Activated naive CD8-positive, alpha-beta T cell treated with anti-CD3 and anti-CD28 coated beads, Interleukin-2, amount 50 U/mL, for 16 hours (primary cell): ENCODE measurements around the gene TRAM2.

Experiments used
- DNase-seq: peaks from one replicate; pipeline ENCODE4 v3.0.0-alpha.2; 2020; ENCODE audit warnings: low read depth, low spot score

TRAM2 gene

DNA sequence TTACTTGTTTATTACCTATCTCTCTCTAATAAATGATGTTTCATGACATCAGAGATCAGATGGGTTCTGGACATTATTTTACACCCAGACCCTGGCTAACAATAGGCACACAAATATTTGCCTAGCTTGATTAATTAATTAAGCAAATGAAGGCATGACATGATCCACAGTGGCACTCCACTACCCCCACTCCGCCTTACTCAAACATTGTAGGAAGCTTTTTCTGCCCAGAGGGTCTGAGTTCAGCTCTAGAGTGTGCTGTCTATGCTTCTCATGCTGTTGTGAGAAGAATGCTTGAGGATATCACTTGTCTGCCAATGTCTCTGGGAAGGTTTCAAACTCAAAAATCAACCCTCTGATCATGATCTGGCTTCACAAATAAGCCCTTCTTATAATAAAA is 45.0 kb downstream of the TRAM2 start:
- DNase-seq, result no peak

DNA sequence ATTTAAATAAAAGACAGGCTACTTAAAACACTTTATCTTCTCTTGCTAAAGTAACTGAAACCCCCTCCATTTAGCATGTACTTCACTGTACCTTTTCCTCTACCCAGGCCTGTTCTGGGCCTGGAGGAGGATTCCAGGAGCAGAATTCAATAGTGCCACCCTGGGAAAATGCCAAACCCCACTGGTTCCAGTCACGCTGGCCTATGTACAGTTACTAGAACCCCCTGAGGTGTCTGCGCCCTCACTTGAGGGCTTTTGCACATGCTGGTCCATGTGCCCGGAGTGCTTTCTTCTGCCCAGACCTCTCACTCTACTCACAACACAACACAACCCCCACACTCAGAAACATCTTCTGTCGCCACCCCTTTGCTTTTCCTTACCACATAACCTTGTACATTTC is 45.5 kb downstream of the TRAM2 start:
- no peak for DNase-seq

DNA sequence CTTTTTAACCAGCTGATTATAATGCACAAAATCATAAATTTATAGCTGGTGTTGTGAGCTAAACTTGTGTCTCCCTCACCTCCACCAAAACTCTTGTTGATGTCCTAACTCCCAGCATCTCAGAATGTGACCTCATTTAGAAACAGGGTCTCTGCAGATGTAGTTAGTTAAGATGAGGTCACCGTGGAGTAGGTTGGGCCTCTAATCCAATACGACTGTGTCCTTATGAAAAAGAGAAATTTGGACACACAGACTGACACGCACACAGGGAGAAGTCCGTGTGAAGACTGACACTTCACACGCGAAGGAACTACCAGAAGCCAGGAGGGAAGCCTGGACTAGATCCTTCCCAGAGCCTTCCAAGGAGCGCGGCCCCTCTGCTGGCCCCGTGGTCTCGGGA is 46.5 kb downstream of the TRAM2 start:
- no peak for DNase-seq

DNA sequence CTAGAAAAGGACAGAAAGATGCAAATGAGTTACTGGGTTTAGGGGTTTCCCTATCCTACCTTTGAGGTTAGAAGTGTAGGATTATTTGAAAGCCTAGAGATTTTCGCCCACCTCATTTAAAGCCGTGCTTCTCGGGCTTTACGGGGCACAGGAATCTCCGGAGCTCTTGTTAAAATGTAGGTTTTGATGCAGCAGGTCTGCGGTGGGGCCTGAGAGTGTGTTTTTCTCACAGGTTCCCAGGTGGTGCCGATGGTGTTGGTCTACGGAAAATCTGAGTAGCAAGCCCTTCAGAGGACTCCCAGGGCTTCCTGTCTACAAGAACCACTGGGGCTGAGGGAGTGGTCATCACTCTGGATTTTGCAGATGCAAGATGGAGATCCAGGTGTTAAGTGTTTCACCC is 47.5 kb downstream of the TRAM2 start:
- no peak for DNase-seq

DNA sequence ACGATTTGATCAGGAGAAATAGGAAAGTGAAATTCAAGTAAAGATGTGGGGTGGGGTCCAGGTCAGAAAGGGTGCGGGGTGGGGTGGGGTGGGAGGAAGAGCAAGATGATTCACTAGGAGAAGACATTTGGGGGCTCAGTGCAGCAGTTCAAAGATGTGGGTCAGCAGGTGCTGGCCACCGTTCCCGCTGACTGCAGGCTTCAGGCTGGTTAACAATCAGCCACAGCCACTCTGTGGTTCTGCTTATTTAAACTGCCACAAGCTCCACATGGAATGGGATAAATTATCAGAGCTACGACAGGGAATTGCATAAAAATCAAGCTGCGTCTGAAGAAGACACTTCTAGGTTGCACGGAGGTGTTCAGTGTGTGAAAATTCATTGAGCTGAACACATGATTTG is 49.4 kb downstream of the TRAM2 start:
- DNase-seq, result no peak

DNA sequence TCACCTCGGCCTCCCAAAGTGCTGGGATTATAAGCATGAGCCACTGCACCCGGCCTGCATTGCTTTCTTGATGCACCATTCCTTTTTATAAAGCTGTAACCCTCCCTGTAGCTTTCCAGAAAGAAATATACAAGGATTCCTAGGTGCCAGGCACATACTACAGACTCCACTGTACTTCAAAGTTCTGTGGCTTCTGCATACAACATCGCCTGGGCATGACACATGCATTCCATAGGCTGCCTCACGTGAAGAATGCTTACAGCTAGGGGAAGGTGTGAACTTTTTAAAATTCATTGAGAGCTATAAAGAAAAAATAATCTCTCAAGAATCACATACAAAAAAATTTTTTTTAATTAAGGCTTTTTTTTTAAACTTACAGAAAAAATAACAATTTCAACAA is 50.2 kb downstream of the TRAM2 start:
- DNase-seq, result no peak

DNA sequence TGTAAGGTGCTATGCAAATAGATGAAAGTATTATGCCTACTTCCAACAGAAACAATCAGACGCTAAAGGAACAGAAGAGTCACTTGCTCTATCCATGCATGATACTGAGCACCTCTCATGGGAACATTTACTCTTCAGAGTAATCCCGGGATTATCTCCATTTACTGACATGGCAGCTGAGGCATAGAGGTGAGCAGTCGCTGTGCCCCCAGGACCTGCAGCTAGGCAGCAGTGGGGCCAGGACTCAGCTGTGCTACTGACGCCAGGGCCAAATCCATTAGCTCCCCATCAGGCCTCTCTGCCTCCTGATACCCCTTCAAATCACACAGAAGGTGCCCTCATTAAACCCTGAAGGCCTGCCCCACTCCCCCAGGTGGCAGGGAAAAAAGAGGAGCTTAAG is 51.9 kb downstream of the TRAM2 start:
- no peak for DNase-seq

DNA sequence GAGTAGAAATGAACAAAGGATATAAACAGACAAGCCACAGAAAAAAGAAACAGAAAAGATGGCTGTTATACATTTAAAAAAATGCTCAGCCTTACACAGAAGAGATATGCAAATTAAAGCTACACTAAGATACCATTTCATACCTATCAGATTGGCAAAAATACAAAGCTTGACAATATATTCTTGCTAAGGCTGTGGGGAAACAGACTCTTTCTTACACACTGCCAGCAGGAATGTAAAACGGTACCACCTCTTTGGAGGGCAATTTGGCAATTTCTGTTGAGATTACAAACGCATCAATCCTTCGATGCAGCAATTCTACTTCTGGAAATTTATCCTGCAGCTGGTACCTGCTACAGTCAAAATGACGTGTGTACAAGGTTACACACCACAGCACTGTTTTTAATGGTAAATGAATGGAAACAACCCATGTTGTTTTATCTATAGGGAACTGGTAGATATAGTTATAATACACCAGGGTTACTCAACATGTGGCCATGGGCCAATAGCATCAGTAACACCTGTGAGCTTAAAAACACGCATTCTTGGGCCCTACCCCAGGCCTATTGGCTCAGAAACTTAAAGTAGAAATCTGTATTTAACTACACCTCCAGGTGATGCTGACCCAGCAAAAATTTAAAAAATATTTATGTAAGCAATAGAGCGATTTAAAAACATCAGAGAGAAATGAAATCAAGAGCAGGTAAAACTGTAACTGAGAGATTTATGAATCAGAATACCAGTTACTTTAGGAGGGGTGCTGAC is 53.3 kb downstream of the TRAM2 start:
- no peak for DNase-seq

DNA sequence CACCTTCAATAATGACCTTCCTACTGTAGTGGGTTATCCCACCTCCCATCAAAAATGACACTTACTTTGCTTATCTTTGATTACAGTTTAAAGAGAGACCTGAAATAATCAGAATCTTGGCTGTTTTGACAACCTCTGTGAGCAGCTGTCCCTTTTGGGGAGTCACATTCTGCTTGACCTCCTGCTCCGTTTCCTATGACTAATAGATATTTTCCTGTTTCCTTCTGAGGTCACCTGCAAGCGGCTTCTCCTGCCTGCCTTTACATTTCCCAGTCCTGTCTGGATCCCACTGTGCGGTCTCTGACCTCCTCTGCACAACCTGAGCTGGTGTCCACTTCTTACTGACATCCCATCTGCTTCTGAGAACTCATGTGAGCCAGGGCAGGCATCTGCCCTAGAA is 54.2 kb downstream of the TRAM2 start:
- no peak for DNase-seq

DNA sequence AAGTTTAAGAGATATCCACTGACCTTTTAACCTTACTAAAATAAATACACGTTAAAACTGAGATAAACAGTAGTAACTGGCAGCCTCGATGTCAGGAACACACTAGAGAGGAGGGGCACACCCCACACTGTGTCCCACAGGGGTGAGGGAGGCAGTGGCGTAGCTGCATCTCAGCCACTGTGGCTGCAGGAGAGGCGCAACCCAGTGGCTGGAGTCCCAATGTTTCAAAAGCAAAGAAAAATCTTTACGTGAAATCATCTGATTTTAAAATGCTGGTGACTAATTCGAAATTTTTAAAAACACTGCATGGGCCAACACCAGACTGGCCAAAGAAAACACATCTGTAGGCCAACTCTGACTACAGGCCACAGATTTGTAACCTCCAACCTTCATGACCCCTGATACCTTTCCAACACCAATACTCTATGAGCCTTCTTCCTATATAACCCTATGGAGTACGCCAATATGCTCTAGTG is 54.7 kb downstream of the TRAM2 start:
- no peak for DNase-seq

DNA sequence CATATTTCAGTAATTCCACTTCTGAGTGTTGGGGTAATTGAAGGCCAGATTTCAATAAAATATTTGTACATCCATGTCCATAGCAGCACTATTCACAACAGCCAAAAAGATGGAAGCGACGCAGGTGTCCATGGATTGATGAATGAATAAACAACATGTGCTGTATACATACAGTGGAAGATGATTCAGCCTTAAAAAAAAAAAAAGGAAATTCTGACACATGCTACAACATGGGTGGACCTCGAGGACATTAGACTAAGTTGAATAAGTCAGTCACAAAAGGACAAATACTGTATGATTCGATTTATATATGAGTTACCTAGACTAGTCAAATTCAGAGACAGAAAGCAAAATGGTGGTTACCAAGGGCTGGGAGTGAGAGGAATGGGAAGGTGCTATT is 57.2 kb downstream of the TRAM2 start:
- DNase-seq, result no peak

DNA sequence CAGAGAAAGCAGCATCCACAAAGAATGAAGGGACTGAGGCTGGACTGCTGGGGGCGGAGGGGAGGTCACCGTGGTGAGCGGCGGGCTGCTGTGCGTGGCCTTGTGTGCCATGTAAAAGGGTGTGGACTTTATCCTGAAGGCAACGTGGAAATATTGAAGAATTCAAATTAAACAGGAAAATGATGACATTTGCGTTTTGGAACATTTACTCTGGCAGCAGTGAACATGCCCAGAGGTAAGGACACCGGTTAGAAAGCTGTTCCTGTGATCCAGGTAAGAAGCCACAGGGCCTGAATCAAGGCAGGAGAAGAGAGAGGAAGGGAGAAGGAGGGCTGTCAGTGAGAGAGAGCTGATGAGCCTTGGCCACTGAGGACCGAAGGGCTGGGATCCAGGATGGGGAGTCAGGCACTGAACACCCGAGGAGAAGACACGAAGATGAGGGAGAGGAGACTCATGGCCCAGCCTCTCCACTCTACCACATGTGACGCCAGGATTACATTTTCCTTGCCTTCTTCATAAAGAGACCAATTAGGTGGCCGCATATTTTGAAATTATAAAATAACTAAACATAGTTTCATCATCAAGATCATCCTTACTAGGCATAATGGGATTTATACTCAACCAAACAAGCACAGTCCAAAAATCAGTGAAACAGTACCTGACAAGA is 58.4 kb downstream of the TRAM2 start:
- DNase-seq, result no peak

DNA sequence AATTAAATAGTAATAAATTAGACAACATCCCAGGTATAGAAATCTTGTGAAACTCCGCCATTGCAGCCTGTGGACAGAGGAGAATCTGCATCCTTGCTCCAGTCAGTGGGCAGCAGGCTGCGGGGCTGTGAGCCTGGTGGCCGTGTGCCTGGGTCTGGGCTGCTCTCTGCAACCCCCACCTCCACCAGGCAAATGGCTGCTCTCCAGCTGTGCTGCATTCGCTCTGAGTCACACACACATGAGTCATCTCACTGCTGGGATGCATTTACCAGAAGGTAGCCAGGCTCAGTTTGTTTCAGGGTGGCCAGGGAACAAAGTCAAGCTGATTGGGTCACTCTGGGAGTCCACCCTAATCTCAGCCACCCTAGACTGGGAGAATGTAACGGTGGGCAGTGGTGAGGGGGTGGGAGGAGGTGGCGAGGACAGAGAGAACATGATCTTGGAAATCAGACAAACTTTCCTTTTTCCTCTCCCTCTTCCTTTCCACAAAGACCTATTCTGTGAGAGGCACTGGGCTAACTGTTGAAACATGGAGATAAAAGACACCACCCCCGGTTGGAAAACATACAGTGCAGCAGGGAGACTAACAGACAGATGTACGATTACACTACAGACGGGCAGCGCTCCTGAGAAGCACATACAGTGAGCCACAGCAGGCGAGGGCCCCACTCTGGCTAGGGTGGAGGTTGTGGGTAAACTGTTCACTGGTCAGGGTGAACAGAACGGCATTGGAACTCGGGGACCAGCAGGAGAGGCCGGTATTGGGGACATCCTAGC is 59.2 kb downstream of the TRAM2 start:
- no peak for DNase-seq

DNA sequence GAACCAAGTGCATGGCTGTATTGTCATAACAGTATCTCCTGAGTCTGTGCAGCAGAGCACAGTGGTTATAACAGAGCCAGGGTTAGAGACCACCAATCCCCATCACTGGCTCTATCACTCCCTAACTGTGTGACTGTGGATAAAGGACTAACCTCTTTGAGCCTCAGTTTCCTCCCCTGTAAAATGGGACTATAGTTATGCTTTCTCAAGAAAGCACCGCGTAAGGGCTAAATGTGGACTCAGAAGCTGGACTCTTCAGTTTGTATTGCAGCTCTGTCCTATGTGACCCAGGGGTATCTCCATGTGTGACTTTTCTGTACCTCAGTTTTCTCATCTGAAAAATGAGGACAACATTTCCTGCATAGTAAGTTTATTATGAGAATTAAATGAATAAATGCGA is 59.9 kb downstream of the TRAM2 start:
- no peak for DNase-seq

DNA sequence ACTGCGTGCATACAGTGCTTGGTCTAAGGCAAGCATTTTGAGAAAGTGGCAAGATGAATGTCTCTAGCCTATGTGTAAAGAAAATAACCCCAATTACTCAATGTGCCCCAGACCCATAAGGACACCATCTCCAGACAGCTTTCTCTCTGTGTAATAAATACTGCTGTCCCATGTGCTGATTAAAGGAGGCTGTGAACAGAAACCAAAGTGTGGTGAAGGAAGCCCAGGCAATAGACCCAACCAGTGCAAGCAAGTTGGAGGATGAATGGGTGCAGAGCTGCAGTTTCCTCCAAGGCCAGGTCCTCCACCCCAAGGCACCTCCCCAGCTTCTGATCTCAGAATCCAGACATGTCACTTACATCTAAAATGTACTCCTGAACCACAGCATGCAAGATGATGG is 60.6 kb downstream of the TRAM2 start:
- no peak for DNase-seq

DNA sequence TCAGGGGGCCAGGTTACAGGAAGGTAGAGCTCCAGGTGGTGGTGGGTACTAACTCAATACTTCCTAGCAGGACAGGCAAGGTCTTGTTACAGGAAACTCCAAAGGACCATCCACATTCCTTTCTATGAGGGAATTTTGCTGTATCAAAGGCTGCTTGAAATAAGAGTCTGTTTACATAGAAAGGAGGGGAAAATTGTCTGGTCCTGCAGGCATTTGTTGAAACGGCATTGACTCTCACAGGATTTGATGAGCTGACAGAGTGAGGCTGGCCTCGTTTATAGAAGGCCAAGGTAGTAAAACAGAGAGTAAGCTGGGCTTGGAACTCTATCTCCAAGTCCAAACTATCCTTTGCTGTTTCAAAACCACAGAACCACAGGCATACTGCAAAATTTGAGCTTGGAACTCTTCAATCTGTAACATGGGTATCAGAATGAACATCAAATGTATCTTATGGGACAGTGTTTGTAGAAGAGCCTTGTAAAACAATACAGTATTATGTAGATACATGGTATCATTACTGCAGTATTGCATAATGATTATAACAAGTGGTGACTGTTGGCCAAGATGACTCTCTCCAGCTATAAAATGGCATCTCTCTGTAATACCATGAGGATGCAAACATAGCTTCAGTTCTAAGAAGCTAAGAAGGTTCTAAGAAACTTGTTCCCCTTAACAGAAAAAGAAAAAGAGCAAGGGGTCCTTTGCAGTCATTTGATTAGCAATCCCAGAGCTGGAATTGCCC is 61.5 kb downstream of the TRAM2 start:
- no peak for DNase-seq

DNA sequence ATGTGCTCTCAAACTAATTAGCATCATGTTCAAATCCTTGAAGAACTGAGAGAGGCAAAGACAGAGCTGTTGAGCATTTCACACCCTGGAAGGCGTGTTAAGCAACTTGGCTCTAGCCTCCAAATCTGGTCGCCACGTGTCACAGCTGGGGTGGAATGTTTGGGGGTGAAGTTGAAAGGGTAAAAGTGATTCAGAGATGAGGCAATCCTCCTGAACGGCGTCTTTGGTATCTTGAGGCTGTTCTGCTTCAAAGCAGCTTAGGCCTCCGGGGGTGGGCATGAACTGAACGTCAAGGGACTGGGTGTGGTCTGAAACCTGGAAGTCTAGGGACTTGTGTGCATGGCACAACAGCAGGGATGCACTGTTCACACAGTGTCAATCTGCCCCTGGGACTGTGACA is 62.3 kb downstream of the TRAM2 start:
- DNase-seq, result no peak

DNA sequence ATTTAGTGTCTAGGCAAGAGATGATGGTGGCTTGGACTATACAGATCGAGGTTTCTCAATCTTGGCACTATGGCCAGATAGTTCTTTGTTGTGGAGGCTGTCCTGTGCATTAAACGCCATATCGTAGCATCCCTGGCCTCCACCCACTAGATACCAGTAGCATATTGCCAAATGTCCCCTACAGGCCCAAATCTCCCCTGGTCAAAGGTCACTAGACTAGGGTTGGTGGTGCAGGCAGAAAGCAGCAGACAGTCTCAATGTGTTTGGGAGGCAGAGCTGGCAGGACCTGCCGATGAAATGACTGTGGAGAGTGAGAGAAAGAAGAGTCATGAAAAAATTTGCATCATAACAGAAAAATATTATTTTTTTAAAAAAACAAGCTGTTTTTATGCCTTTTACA is 63.0 kb downstream of the TRAM2 start:
- DNase-seq, result no peak

DNA sequence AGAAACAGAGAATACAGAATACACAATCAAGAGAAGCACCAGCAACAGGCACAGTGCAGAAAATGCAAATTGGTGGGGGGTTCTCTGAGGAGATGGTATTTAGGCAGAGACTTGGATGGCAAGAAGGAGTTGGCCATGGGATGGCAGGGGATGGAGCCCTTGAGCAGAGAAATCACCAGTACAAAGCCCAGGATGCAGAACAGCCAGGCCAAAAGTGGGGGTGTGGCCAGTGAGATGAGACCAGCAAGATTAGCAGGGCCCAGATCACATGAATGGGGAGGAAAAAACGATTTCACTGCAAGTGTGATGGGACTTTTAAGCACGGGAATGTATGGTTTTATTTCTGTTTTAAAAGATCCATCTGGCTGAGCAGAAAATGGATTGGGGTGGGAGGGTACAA is 63.4 kb downstream of the TRAM2 start:
- DNase-seq, result no peak

DNA sequence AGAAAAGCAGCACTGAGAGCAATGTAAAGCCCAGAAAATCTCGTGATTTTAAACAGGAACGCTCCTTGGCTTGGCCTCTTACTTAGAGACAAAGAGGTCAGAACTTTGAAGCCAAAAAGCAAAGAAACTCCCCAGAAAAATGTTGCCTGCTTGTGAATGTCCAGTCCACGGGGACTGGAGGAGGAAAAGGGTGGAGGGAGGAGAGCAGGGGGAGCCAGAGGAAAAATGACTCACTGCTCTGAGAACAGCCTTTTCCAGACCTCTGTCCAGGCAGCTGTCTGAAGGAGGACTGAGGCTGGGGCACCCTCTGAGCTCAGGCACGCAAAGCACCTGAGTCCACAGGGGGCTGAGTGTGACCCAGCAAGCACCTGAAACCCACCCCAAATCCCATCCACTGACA is 64.7 kb downstream of the TRAM2 start:
- no peak for DNase-seq

DNA sequence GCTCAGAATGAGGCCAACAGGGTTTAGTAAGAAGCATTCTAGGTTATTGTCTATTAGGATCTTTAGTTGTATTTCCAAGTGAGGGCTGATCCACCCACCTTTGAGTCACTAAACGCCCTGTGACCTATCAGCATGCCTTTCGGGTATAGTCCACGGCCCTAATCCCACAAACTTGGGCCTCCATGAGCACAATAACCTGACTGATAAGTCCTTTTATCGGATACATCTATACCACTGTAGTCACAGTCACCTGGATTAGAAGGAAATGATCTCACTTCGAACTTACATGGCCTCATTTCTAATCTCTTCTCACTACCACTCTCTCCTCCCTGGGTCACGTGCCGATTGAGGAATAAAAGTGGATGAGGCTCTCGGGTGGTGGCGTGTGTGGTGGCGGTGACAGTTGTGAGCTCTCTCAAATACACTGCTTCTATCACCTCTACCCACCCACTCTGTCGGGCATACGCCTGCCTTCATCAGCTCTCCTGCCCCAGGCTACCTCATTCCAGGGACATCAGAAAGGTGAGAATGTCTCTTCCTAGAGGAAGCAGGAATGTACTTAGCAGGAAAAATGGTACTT is 65.2 kb downstream of the TRAM2 start:
- DNase-seq, result no peak

DNA sequence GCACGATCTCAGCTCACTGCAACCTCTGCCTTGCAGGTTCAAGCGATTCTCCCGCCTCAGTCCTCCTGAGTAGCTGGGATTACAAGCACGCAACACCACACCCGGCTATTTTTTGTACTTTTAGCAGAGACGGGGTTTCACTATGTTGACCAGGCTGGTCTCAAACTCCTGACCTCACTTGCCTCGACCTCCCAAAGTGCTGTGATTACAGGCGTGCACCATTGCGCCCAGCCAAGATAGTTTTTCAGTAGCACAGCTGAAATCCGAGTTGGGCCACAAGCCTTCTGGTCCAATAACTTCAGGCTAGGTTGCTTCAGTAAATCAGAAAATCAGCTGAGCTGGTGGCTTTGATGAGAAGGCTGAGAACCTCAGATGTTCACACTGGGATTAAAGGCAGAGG is 65.7 kb downstream of the TRAM2 start:
- no peak for DNase-seq
